ENCODE results near the gene SLC10A7. TPM values are rescaled to one million over a fixed set of nuclear protein-coding genes. Genes with fewer than 3 reads are reported as not detected.
A peak's percentile ranks its signal among the peaks of the same experiment; 100 is the strongest.

Gene SLC10A7
- total RNA-seq, 3 donors from 2014 or later (not counting 1 experiment from before 2014, with no cell fraction given) = 16.0 to 29.4 (median 26.3) TPM

GRCh38 chr4:146343199-146343598, 178.5 kb downstream of the SLC10A7 start:
- no peaks in the 10 kb centered on the region for H3K36me3 ChIP-seq (ENCODE audit: control insufficient read depth, insufficient read depth, low read length)
- Mint-ChIP-seq H3K27ac (no peak overlapping the region), H3K4me3 (no peak overlapping the region), H3K9me3 (no peaks in the 10 kb centered on the region), H3K36me3 (no peaks in the 10 kb centered on the region), H3K27me3 (ENCODE audit: low read depth in 2 of 2) (no peaks in the 10 kb centered on the region), H3K4me1 (peaks cover 0 to 17% of the 10 kb centered on the region in 2 donors)
- peak in 1 of 3 donors; percentile 64 for ATAC-seq
- no peaks in the 10 kb centered on the region for H3K9me3 ChIP-seq (ENCODE audit: control insufficient read depth, insufficient read depth, low read length)
- no peak for TF ChIP-seq CTCF (IDR thresholded peaks at IDR 0.05)
- H3K27ac ChIP-seq (ENCODE audit: low read length) = no peak overlapping the region
- H3K27me3 ChIP-seq (ENCODE audit: control insufficient read depth, insufficient read depth, low read length) = no peaks in the 10 kb centered on the region
- no peak overlapping the region for H3K4me3 ChIP-seq (ENCODE audit: low read length)
- no peak for DNase-seq
- no peaks in the 10 kb centered on the region for H3K4me1 ChIP-seq (ENCODE audit: control insufficient read depth, insufficient read depth, low read length)
- intact Hi-C loops (cut with micrococcal nuclease) = loop anchor here (1.0 to 5.0 kb wide), 2 partner anchors 574 to 754 kb away; no protein-coding TSS in a partner anchor

GRCh38 chr4:146342600-146343192, 179.0 kb downstream of the SLC10A7 start:
- peak in 1 of 2 donors; percentile 66 for DNase-seq
- H3K27ac Mint-ChIP-seq = no peak overlapping the region
- ATAC-seq = peak in 1 of 3 donors; percentile 55

GRCh38 chr4:146340798-146341197, 180.9 kb downstream of the SLC10A7 start:
- Histone ChIP-seq H3K27ac (ENCODE audit: low read length) (no peak overlapping the region), H3K36me3 (ENCODE audit: control insufficient read depth, insufficient read depth, low read length) (no peaks in the 10 kb centered on the region), H3K4me3 (ENCODE audit: low read length) (no peak overlapping the region), H3K27me3 (ENCODE audit: control insufficient read depth, insufficient read depth, low read length) (no peaks in the 10 kb centered on the region), H3K9me3 (ENCODE audit: control insufficient read depth, insufficient read depth, low read length) (no peaks in the 10 kb centered on the region), H3K4me1 (ENCODE audit: control insufficient read depth, insufficient read depth, low read length) (no peaks in the 10 kb centered on the region)
- no peaks in the 10 kb centered on the region for H3K9me3 Mint-ChIP-seq
- ATAC-seq (no peak), DNase-seq (no peak)
- intact Hi-C loops (cut with micrococcal nuclease) = loop anchor here (5.0 kb wide), 1 partner anchor 577 kb away; no protein-coding TSS in a partner anchor
- TF ChIP-seq CTCF (IDR thresholded peaks at IDR 0.05) = peak; percentile 10
- H3K27me3 Mint-ChIP-seq (ENCODE audit: low read depth in 2 of 2) = no peaks in the 10 kb centered on the region
- H3K4me3 Mint-ChIP-seq = no peak overlapping the region
- H3K4me1 Mint-ChIP-seq = peaks cover 0 to 13% of the 10 kb centered on the region in 2 donors
- H3K36me3 Mint-ChIP-seq = no peaks in the 10 kb centered on the region
- no peak overlapping the region for H3K27ac Mint-ChIP-seq

More at GRCh38 chr4:146342600-146343192, 179.0 kb downstream of the SLC10A7 start:
- no peaks in the 10 kb centered on the region for H3K36me3 ChIP-seq (ENCODE audit: control insufficient read depth, insufficient read depth, low read length)
- H3K27me3 ChIP-seq (ENCODE audit: control insufficient read depth, insufficient read depth, low read length) = no peaks in the 10 kb centered on the region
- Mint-ChIP-seq H3K27me3 (ENCODE audit: low read depth in 2 of 2) (no peaks in the 10 kb centered on the region), H3K4me3 (no peak overlapping the region), H3K36me3 (no peaks in the 10 kb centered on the region), H3K4me1 (peaks cover 0 to 17% of the 10 kb centered on the region in 2 donors), H3K9me3 (no peaks in the 10 kb centered on the region)
- H3K9me3 ChIP-seq (ENCODE audit: control insufficient read depth, insufficient read depth, low read length) = no peaks in the 10 kb centered on the region
- no peak overlapping the region for H3K27ac ChIP-seq (ENCODE audit: low read length)
- H3K4me1 ChIP-seq (ENCODE audit: control insufficient read depth, insufficient read depth, low read length) = no peaks in the 10 kb centered on the region
- no peak overlapping the region for H3K4me3 ChIP-seq (ENCODE audit: low read length)
- intact Hi-C loops (cut with micrococcal nuclease) = loop anchor here (1.0 to 5.0 kb wide), 2 partner anchors 575 to 755 kb away; no protein-coding TSS in a partner anchor
- peak; percentile 81 for TF ChIP-seq CTCF (IDR thresholded peaks at IDR 0.05)
- WGBS (ENCODE audit: insufficient coverage) = no CpG with 5 or more reads among the region's 1 CpG

- peaks cover 0 to 4% of the 10 kb centered on the region in 2 donors for H3K4me1 Mint-ChIP-seq
- H3K36me3 Mint-ChIP-seq = no peaks in the 10 kb centered on the region
- no peak for ATAC-seq
- H3K27ac Mint-ChIP-seq = no peak overlapping the region
- H3K4me3 ChIP-seq (ENCODE audit: low read length) = no peak overlapping the region
- no peaks in the 10 kb centered on the region for H3K4me1 ChIP-seq (ENCODE audit: control insufficient read depth, insufficient read depth, low read length)
- no peaks in the 10 kb centered on the region for H3K27me3 ChIP-seq (ENCODE audit: control insufficient read depth, insufficient read depth, low read length)
- no peak overlapping the region for H3K27ac ChIP-seq (ENCODE audit: low read length)
- H3K9me3 ChIP-seq (ENCODE audit: control insufficient read depth, insufficient read depth, low read length) = no peaks in the 10 kb centered on the region
- no peak for DNase-seq
- TF ChIP-seq CTCF (IDR thresholded peaks at IDR 0.05) = no peak
- no peaks in the 10 kb centered on the region for H3K36me3 ChIP-seq (ENCODE audit: control insufficient read depth, insufficient read depth, low read length)
- intact Hi-C loops (cut with micrococcal nuclease) = no loop called here
- H3K27me3 Mint-ChIP-seq (ENCODE audit: low read depth in 2 of 2) = no peaks in the 10 kb centered on the region
- no peak overlapping the region for H3K4me3 Mint-ChIP-seq
- no peaks in the 10 kb centered on the region for H3K9me3 Mint-ChIP-seq
Observed at GRCh38 chr4:146338512-146338911, 183.2 kb downstream of the SLC10A7 start.
